Measurements from ENCODE around the gene LGALS9.
"Not testable (repeated sequence)": the region's sequence is repeated elsewhere in the genome, so short reads cannot be mapped to it uniquely, and the experiment has no call there.

LGALS9 gene

GRCh38 chr17:27670791-27671590 is 40.0 kb downstream of the LGALS9 start:
- DNase-seq (ENCODE audit: low read depth in 1 of 2, low spot score in 1 of 2): no peak
- TF ChIP-seq JUND (IDR thresholded peaks at IDR 0.05; ENCODE audit: low read depth): no peak

GRCh38 chr17:27671591-27671910 is 40.6 kb downstream of the LGALS9 start:
- in situ Hi-C loops (cut with HindIII; ENCODE audit: low pct_unique_long_range_greater_than_20kb, low sequenced_read_pairs): no loop called here
- no peak for DNase-seq (ENCODE audit: low read depth in 1 of 2, low spot score in 1 of 2)
- no peak for TF ChIP-seq JUND (IDR thresholded peaks at IDR 0.05; ENCODE audit: low read depth)

More at GRCh38 chr17:27670791-27671590, 40.0 kb downstream of the LGALS9 start:
- in situ Hi-C loops (cut with HindIII; ENCODE audit: low pct_unique_long_range_greater_than_20kb, low sequenced_read_pairs): no loop called here

DNA sequence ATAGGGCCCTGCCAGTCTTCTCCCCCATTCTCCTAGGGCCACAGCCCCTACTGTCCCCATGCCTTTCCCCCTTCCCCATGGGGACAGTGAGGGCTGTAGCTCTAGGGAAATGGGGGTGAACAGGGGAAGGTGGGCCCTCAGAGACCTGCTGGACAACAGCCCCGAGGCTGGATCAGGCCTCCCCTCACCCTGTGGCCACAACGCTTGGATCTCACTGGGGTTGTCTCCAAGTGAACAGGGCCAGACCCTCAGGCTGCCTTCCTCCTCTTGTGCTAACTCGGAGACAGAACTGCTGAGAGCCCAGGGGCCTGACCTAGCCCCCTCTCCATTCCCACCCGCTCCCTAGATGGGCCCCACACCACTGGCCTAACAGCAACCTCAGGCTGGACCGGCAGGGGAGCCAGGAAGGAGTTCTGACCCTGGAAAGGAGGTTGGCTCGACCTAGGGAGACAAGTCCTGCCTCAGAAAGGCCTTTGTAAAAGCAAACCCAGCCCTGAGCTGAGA is 41.0 kb downstream of the LGALS9 start:
- DNase-seq (ENCODE audit: low read depth in 1 of 2, low spot score in 1 of 2); in situ Hi-C loops (cut with HindIII; ENCODE audit: low pct_unique_long_range_greater_than_20kb, low sequenced_read_pairs): not testable (repeated sequence)

GRCh38 chr17:27674335-27674734 is 43.3 kb downstream of the LGALS9 start:
- no peak for DNase-seq (ENCODE audit: low read depth in 1 of 2, low spot score in 1 of 2)
- in situ Hi-C loops (cut with HindIII; ENCODE audit: low pct_unique_long_range_greater_than_20kb, low sequenced_read_pairs): no loop called here
- TF ChIP-seq JUND (IDR thresholded peaks at IDR 0.05; ENCODE audit: low read depth): no peak

GRCh38 chr17:27677191-27677590 is 46.2 kb downstream of the LGALS9 start:
- no peak for TF ChIP-seq JUND (IDR thresholded peaks at IDR 0.05; ENCODE audit: low read depth)
- DNase-seq (ENCODE audit: low read depth in 1 of 2, low spot score in 1 of 2): no peak
- in situ Hi-C loops (cut with HindIII; ENCODE audit: low pct_unique_long_range_greater_than_20kb, low sequenced_read_pairs): no loop called here

DNA sequence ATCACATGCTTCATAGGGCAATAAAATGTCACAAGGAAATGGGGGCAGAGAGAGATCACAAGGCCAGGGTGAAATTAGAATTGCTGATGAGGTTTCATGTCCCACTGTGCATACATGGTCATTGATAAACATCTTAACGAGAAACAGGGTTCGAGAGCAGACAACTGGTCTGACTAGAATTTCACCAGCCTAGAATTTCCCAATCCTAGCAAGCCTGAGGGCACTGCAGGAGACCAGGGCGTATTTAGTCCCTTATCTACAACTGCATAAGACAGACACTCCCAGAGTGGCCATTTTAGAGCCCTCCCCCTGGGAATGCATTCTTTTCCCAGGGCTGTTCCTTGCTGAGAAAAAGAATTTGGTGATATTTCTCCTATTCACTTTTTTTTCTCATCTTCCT is 55.3 kb downstream of the LGALS9 start:
- in situ Hi-C loops (cut with HindIII; ENCODE audit: low pct_unique_long_range_greater_than_20kb, low sequenced_read_pairs): not testable (repeated sequence)
- peak in 1 of 2 experiments; percentile 52 for DNase-seq (ENCODE audit: low read depth in 1 of 2, low spot score in 1 of 2)

DNA sequence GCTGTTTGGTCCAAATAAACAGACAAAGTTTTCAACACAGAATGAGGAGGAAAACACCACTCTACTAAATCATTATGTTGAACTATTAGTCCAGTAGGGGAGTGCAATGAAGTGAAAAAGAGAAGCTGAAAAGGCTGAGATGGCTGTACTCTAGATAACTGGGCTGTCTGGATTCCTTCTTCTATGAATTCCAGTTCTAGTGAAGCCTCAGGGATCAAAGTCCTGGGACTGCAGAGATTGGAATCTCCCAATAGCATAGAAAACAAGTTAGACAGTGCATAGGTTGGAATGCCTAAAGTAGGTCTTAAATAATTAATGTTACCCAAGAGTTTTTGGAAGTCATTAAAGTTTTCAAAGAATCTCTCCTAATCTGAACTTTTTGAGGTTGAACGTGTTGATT is 59.9 kb downstream of the LGALS9 start:
- DNase-seq (ENCODE audit: low read depth in 1 of 2, low spot score in 1 of 2): peak in 1 of 2 experiments; percentile 71
- in situ Hi-C loops (cut with HindIII; ENCODE audit: low pct_unique_long_range_greater_than_20kb, low sequenced_read_pairs): no loop called here
- no peak for TF ChIP-seq JUND (IDR thresholded peaks at IDR 0.05; ENCODE audit: low read depth)

DNA sequence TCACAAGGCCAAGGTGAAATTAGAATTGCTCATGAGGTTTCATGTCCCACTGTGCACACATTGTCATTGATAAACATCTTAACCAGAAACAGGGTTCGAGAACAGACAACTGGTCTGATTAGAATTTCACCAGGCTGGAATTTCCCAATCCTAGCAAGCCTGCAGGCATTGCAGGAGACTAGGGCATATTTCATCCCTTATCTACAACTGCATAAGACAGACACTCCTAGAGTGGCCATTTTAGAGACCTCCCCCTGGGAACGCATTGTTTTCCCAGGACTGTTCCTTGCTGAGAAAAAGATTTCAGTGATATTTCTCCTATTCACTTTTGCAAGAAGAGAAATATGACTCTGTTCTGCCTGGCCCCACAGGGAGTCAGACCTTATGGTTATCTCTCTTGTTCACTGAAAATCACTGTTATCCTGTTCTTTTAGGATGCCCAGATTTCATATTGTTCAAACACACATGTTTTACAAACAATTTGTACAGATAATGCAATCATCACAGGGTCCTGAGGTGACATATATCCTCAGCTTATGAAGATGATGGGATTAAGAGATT is 64.3 kb downstream of the LGALS9 start:
- in situ Hi-C loops (cut with HindIII; ENCODE audit: low pct_unique_long_range_greater_than_20kb, low sequenced_read_pairs): not testable (repeated sequence)
- peak in 1 of 2 experiments; percentile 27 for DNase-seq (ENCODE audit: low read depth in 1 of 2, low spot score in 1 of 2)

Measured in T47D (cell line).